ENCODE data around the gene S100A14.
"Not testable (repeated sequence)": the region's sequence is repeated elsewhere in the genome, so short reads cannot be mapped to it uniquely, and the experiment has no call there.

Gene S100A14

GRCh38 chr1:153616144-153616916 lies at the start of gene S100A14:
Gene S100A14 (minus strand): TSS chr1:153616325. CDS start chr1:153615858, 467 bp downstream.
- no peak for DNase-seq

GRCh38 chr1:153663211-153663610 lies 47.1 kb upstream of the S100A14 start:
- DNase-seq, result no peak

GRCh38 chr1:153662269-153662668 lies 46.1 kb upstream of the S100A14 start:
- no peak for DNase-seq

GRCh38 chr1:153661111-153661708 lies 45.1 kb upstream of the S100A14 start:
- DNase-seq, result no peak

GRCh38 chr1:153659656-153660055 lies 43.5 kb upstream of the S100A14 start:
- no peak for DNase-seq

- no peak for DNase-seq
Measured at GRCh38 chr1:153659175-153659534, 43.0 kb upstream of the S100A14 start.

DNA sequence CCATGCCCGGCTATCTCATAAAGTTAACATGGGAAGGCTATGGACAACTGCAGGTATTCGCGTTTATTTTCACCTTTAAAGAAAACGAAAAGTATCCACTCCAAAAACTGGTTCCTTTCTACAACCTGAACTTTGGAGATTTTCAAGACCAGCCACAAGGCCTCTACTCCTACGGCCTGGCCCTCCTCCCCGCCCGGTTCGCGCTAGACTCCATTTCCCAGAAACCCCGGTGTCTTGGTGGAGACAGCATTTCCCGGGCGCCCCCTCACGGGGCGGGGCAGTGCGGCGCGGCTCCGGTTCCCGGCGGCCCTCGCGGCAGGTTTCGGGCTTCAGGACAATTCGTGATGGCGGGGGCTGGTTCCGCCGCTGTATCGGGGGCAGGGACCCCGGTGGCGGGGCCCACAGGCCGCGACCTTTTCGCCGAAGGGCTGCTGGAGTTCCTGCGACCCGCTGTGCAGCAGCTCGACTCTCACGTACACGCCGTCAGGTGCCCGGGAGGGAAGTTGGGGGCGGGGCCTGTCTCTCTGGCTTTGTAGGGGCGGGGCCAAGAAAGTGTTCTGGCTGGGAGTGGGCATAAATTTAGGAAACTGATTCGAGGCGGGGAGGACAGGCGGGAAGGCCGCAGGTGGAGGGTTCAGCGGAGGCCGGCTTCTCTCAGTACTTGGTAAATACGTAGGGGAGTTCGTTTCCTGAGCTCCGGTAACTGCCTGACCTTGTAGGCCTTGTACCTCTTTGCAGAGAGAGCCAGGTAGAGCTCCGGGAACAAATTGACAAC lies 42.5 kb upstream of the S100A14 start, which contains the start of gene SNAPIN:
Gene SNAPIN (plus strand): TSS at position 304 of the 775 bp plus-strand sequence. CDS start 41 bp downstream, at position 345.
- peak; percentile 88 to 91 for DNase-seq

GRCh38 chr1:153655333-153655732 lies 39.2 kb upstream of the S100A14 start:
- no peak for DNase-seq

- DNase-seq, result no peak
Measured at GRCh38 chr1:153652805-153653500, 36.8 kb upstream of the S100A14 start.

DNA sequence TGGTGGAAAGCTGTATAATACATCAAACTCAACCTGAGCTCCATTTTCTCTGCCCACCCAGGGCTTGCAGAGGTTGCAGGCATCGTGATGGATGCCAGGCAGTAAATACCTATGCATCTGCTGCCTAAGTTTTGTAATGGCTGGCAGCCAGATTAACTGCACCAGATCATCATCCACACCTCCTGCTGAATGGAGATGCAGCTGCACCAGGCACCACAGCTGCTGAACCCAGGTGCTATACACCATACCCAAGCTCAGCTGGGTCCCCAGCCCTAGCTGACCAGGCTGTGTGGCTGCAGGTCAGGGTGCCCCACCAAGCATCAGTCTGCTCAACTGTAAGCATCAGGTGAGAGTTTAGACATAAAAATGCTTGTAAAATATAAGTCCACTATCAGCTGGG lies 35.6 kb upstream of the S100A14 start:
- no peak for DNase-seq

DNA sequence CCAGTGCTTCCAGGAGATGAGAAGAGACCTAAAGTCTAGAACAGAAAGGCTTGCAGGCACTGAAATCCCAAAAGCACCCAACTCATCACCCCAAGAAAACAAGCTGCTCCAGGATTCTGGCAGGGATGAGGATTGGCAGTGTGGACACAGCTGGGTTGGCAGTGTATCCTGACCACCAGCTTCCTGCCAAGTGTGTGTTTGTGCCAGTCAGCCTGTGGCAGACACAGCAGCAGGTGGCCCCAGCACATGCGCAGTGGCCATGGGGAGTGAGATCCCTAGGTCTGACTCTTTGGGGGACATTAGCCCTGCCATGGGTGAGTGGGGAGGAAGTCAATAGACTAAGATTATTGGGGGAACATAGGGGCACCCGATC lies 33.7 kb upstream of the S100A14 start:
- no peak for DNase-seq

DNA sequence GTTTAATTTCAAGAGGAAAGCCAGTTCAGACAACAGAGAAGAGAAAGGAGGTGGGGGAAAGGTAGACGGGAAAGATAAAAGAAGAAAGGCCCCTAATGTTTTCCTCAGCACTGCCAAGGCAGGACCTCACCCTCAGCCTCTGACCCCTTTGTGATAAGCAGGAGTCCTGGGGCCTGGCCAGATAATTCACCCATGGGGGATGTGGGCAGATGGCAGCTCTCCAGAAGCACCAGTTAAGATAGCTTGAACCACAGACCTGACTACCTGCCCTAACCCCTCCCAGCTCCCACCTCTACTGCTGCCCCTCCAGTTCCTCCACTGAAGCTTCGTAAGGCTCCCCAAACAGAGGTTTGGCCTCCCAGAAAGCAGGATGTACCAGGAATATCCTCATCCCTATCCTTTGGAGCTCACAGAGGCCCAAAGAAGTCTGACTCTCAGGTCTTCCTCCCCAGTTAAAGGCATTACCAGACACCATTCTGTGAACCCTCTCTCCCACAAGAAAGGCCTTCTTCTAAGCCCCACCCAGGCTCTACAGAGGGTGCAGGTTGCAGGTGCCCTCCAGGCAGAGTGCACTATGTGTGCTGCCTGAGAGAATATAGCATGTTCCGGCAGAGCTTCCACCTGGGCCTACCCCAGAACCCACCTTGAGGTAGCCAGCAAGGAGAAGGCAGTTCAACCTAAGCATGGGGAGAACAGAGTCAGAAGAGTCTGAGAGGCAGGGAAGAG lies 33.2 kb upstream of the S100A14 start:
- peak in 1 of 2 donors; percentile 29 for DNase-seq

- DNase-seq, result no peak
Measured at GRCh38 chr1:153648000-153648643, 32.0 kb upstream of the S100A14 start.

GRCh38 chr1:153647346-153647714 lies 31.2 kb upstream of the S100A14 start:
- DNase-seq, result no peak

DNA sequence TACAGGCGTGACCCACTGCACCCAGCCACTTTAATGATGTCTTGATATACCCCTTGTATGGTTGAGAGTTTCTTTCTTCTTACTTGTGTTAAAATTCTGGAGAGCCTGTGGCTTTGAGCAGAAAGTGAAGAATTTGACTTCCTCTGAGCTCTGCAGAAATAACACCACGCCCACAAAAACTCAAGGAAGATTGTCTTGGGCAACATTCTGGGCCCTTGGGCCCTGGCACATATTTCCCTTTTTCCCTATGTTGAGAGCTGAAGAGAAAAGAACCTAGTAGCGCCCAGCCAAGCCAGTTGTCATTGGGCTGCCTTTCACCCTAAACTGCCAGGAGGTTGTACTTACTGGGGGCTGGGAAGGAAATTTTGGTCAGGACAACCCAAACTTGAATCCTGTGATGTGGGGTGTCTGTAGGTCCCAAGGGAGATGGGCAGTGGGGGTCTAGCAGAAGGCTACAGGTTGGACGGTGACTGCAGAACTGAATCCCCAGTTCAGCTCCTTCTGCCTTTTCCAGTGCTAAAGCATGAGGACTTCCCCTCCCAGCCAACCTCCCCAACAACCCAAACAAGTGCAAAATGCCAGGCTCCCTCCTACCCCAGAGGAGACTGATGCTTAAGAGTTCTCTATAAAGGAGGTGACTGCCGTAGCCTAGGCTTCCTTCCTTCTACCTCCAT lies 30.7 kb upstream of the S100A14 start:
- peak in 1 of 2 donors; percentile 25 for DNase-seq

GRCh38 chr1:153643816-153644215 lies 27.7 kb upstream of the S100A14 start:
- DNase-seq, result no peak

DNA sequence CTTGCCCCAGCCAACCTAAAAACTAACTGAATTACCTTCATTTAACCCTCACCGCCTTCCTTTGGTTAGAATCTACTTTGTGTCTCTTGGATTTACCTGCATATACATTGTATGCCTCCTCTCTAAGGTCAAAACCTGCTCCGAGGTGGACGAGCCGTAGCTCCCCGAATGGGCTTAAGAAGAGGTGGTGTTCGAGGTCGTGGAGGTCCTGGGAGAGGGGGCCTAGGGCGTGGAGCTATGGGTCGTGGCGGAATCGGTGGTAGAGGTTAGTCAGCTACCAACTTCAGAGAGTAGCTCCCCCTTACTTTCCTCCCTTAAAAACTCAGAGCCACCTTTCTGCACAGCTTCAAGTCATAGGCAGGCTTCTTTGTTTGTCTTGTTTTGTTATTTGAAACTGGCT lies 27.0 kb upstream of the S100A14 start:
- DNase-seq, result no peak

GRCh38 chr1:153642161-153642560 lies 26.0 kb upstream of the S100A14 start:
- DNase-seq, result no peak

GRCh38 chr1:153640861-153641260 lies 24.7 kb upstream of the S100A14 start:
- DNase-seq, result no peak

GRCh38 chr1:153640213-153640612 lies 24.1 kb upstream of the S100A14 start:
- not testable (repeated sequence) for DNase-seq

DNA sequence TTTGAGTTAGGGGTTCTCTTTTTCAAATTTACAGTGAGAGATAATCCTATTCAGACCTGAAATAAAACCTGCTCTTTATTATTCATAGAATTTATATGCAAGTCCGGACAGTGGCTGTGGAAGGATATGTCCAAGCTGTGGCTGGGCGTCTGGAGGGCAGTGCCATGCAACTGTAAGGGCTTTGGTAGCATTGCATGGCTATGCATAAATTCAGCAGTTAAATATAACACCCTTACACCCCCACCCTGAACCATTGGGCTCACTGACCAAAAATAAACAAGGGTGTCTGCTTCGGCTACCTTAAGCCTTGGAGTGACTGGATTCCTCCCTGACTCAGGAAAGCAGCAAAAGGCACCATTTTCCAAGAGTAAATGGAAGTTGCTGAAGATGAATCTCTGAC lies 23.2 kb upstream of the S100A14 start:
- no peak for DNase-seq
